HepG2 (cell line): Measurements from ENCODE around the gene B4GALT5. TPM values are rescaled to one million over a fixed set of nuclear protein-coding genes. Genes with fewer than 3 reads are reported as not detected.

Experiments used
- ARHGAP35 ChIP-seq: sonication (generic); formaldehyde crosslinking; IDR thresholded peaks from 2 replicates; pipeline ENCODE4 v1.9.0; 2022; ENCODE audit warnings: mild to moderate bottlenecking, inconsistent platforms, moderate library complexity, missing genetic modification reagents, borderline replicate concordance
- ATAD3A ChIP-seq: sonication (generic); formaldehyde crosslinking; IDR thresholded peaks from 2 replicates; pipeline ENCODE4 v1.4.0; 2020; ENCODE audit warnings: missing genetic modification reagents
- ESRRA ChIP-seq: sonication (generic); formaldehyde crosslinking; IDR thresholded peaks from 2 replicates; pipeline ENCODE4 v1.5.1; 2020; ENCODE audit warnings: mild to moderate bottlenecking, low read depth, missing genetic modification reagents
- HNRNPLL ChIP-seq: fragments of 200-400 bp; formaldehyde crosslinking; IDR thresholded peaks from 2 replicates; pipeline ENCODE4 v1.6.1; 2017; ENCODE audit warnings: mild to moderate bottlenecking, low read depth, low read length; ENCODE audit not compliant: poor library complexity, severe bottlenecking
- JDP2 ChIP-seq: sonication (generic); formaldehyde crosslinking; IDR thresholded peaks from 2 replicates; pipeline ENCODE4 v1.8.1; 2022; ENCODE audit warnings: missing genetic modification reagents, borderline replicate concordance
- MAFK ChIP-seq, 2 experiments: IDR thresholded peaks in 1 of 2; conservative IDR thresholded peaks in 1 of 2; 2 replicates each; pipeline ENCODE4 v1.6.1; 2011; ENCODE audit warnings: improper control_type of control experiment in 2 of 2, low read length in 2 of 2
- MYNN ChIP-seq: sonication (generic); formaldehyde crosslinking; IDR thresholded peaks from 2 replicates; pipeline ENCODE4 v1.4.0; 2020; ENCODE audit warnings: mild to moderate bottlenecking, low read depth, missing genetic modification reagents
- NR3C1 ChIP-seq: sonication (generic); formaldehyde crosslinking; IDR thresholded peaks from 2 replicates; pipeline ENCODE4 v1.4.0; 2020; ENCODE audit warnings: missing genetic modification reagents
- PTBP1 ChIP-seq: fragments of 200-400 bp; formaldehyde crosslinking; IDR thresholded peaks from 2 replicates; pipeline ENCODE4 v1.6.1; 2018; ENCODE audit warnings: low read length, low read depth; ENCODE audit not compliant: poor library complexity, severe bottlenecking
- RERE ChIP-seq: IDR thresholded peaks from 2 replicates; pipeline ENCODE4 v1.6.1; 2016; ENCODE audit warnings: low read depth, missing genetic modification reagents, missing compliant biosample characterization
- RFXAP ChIP-seq: sonication (generic); formaldehyde crosslinking; IDR thresholded peaks from 2 replicates; pipeline ENCODE4 v1.4.0; 2020; ENCODE audit warnings: missing genetic modification reagents, borderline replicate concordance
- TERF1 ChIP-seq: sonication (generic); formaldehyde crosslinking; IDR thresholded peaks from 2 replicates; pipeline ENCODE4 v1.8.0; 2022; ENCODE audit warnings: mild to moderate bottlenecking, missing genetic modification reagents, moderate library complexity
- ZBTB21 ChIP-seq: sonication (generic); formaldehyde crosslinking; IDR thresholded peaks from 2 replicates; pipeline ENCODE4 v1.4.0; 2020; ENCODE audit warnings: missing genetic modification reagents
- ZNF333 ChIP-seq: sonication (generic); formaldehyde crosslinking; IDR thresholded peaks from 2 replicates; pipeline ENCODE4 v1.4.0; 2020; ENCODE audit warnings: mild to moderate bottlenecking, missing genetic modification reagents, borderline replicate concordance
- ZNF343 ChIP-seq: sonication (generic); formaldehyde crosslinking; IDR thresholded peaks from 2 replicates; pipeline ENCODE4 v1.4.0; 2020; ENCODE audit warnings: mild to moderate bottlenecking, missing genetic modification reagents
- ZNF703 ChIP-seq: sonication (generic); formaldehyde crosslinking; IDR thresholded peaks from 2 replicates; pipeline ENCODE4 v1.5.1; 2020; ENCODE audit warnings: missing genetic modification reagents, mild to moderate bottlenecking, moderate library complexity, borderline replicate concordance
- ZSCAN12 ChIP-seq: sonication (generic); formaldehyde crosslinking; IDR thresholded peaks from 2 replicates; pipeline ENCODE4 v1.9.0; 2021; ENCODE audit warnings: mild to moderate bottlenecking, missing genetic modification reagents
- polyA plus RNA-seq, 8 experiments: library from polyadenylated mRNA; depleted of rRNA in 3 of 8; stranded (reverse) in 7 of 8; unstranded in 1 of 8; fragments of >200 nt; fragmentation: Illumina TruSeq in 4 of 8; extraction: Trizol in 4 of 8; gene quantifications; 2 replicates each; pipeline versions ENCODE4 v1.2.1 to v1.2.3, GENCODE V29; 2011 to 2016; ENCODE audit warnings: low read depth in 4 of 8, missing spikeins in 1 of 8, mixed read lengths in 1 of 8; ENCODE audit not compliant: insufficient read depth in 1 of 8
- total RNA-seq, 5 experiments: library from RNA; depleted of rRNA; stranded (reverse); fragments of >200 nt; fragmentation: Illumina TruSeq; extraction: Trizol; gene quantifications; 2 replicates each; pipeline ENCODE4 v1.2.3, GENCODE V29; 2016; ENCODE audit warnings: low read depth in 1 of 5

B4GALT5 gene
- total and polyA plus RNA-seq, 2 of the 13 experiments (the other 11 are each of a cell fraction or from before 2014, with no cell fraction given), result 27.3 to 30.9 TPM

GRCh38 chr20:49661560-49662329, 51.9 kb downstream of the B4GALT5 start (continued):
- TF ChIP-seq RERE, result no peak
- TF ChIP-seq HNRNPLL, result no peak
- no peak for TF ChIP-seq RFXAP (CRISPR knock-in tag)
- TF ChIP-seq MYNN (CRISPR knock-in tag), result no peak
- TF ChIP-seq ZNF333 (CRISPR knock-in tag), result no peak
- TF ChIP-seq JDP2 (CRISPR knock-in tag), result no peak
- no peak for TF ChIP-seq ATAD3A (CRISPR knock-in tag)
- no peak for TF ChIP-seq NR3C1
- TF ChIP-seq ZSCAN12 (CRISPR knock-in tag), result no peak
- no peak for TF ChIP-seq MAFK (conservative IDR thresholded peaks at IDR 0.05 in 1 of 2, IDR thresholded peaks at IDR 0.05 in 1 of 2; ENCODE audit: low read length in 2 of 2)
- TF ChIP-seq ZBTB21 (CRISPR knock-in tag), result no peak
- TF ChIP-seq TERF1 (CRISPR knock-in tag), result no peak
- TF ChIP-seq ZNF343 (CRISPR knock-in tag), result no peak
- TF ChIP-seq ARHGAP35, result no peak
- no peak for TF ChIP-seq ZNF703 (CRISPR knock-in tag)
- no peak for TF ChIP-seq PTBP1
- no peak for TF ChIP-seq ESRRA (CRISPR knock-in tag)
